Spleen (tissue), 7 donors: ENCODE data around the gene BRD3.
"Not testable (repeated sequence)": the region's sequence is repeated elsewhere in the genome, so short reads cannot be mapped to it uniquely, and the experiment has no call there.

Experiments used
- CTCF ChIP-seq, 11 experiments: fragments of 200-600 bp in 7 of 11; fragments of 450-650 bp in 4 of 11; sonication (generic) in 4 of 11; IDR thresholded peaks in 8 of 11; conservative IDR thresholded peaks in 3 of 11; 1 replicate in 7 of 11; 2 replicates in 4 of 11; pipeline versions ENCODE4 v1.4.0 to v1.8.0; 2016 to 2021; ENCODE audit warnings: antibody characterized with exemption in 11 of 11, inconsistent platforms in 4 of 11, mild to moderate bottlenecking in 1 of 11
- POLR2A ChIP-seq, 3 donors: fragments of 450-650 bp; IDR thresholded peaks; one replicate each; pipeline ENCODE4 v1.5.1; 2017; ENCODE audit warnings: antibody characterized with exemption in 3 of 3, mild to moderate bottlenecking in 1 of 3
- donor health status: DM: no; HTN: no; CAD: no; lungs with moderate emphysema.
- donor health status: DM: no; HTN: no; CAD: no.
- donor health status: DM: no; HTN: no; CAD: no.

- TF ChIP-seq CTCF (IDR thresholded peaks at IDR 0.05 in 8 of 11, conservative IDR thresholded peaks at IDR 0.05 in 3 of 11); POLR2A (IDR thresholded peaks at IDR 0.05): not testable (repeated sequence)
Measured at GRCh38 chr9:134075689-134076088, 7.9 kb upstream of the BRD3 start.
